Activated CD8-positive, alpha-beta memory T cell treated with anti-CD3 and anti-CD28 coated beads, Interleukin-2, amount 50 U/mL, for 1 hour (primary cell): ENCODE results near the gene ZNF844.
"Not testable (repeated sequence)": the region's sequence is repeated elsewhere in the genome, so short reads cannot be mapped to it uniquely, and the experiment has no call there.

ENCODE experiments used
- DNase-seq: peaks from one replicate; pipeline ENCODE4 v3.0.0-alpha.2; 2020; ENCODE audit errors: extremely low read depth

Gene ZNF844

DNA sequence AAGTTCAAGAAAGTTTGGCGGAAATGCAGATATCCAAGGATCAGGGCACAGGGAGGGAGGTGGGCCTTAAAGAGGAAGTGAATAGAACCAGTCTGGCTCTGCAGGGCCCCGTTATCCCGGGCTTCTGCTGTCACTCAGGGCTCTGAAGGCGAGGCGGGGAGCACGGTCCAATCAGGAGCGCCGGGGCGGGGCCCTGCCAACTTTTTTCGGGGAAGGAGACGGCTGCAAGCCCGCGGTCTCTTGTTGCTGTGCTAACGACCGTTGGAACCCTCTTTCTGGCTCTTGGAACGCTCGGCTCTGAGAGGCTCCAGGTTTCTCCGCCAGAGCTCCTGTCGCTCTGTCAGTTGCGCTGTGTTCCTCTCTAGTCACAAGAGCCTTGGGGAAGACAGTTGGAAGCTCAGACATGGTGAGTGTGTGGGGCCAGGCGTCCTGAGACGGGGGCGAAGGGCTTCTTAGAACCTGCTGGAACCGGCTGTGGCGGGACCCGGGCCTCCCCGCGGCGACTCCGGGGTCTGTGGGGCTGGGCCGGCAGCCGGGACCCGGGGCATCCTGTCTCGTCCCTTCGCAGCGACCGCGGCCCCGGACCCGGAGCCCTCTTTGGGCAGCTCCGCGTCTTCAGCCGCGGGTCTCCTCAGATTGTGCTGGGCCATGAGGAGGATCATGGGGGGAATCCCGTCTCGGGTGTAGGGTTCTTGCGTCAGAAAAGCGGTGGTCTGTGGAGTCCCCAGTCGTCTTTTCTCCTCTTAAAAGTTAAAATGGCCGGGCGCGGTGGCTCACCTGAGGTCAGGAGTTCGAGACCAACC, 27.7 kb downstream of the ZNF844 start:
- DNase-seq = no peak

GRCh38 chr19:12092956-12093355, 28.4 kb downstream of the ZNF844 start:
- DNase-seq = no peak

DNA sequence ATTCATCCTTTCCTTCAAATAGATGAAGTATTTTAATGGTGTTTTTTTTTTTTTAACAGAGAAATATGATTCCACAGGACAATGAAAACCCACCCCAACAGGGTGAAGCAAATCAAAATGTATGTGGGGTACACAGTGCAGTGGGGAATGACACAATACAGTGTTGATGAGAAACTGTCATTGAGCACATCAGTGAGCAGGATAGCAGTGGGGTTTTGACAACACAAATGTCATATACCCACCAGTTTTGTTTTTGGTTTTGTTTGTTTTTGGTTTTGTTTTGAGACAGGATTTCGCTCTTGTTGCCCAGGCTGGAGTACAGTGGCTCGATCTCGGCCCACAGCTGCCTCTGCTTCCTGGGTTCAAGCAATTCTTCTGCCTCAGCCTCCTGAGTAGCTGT, 29.2 kb downstream of the ZNF844 start:
- DNase-seq = no peak

DNA sequence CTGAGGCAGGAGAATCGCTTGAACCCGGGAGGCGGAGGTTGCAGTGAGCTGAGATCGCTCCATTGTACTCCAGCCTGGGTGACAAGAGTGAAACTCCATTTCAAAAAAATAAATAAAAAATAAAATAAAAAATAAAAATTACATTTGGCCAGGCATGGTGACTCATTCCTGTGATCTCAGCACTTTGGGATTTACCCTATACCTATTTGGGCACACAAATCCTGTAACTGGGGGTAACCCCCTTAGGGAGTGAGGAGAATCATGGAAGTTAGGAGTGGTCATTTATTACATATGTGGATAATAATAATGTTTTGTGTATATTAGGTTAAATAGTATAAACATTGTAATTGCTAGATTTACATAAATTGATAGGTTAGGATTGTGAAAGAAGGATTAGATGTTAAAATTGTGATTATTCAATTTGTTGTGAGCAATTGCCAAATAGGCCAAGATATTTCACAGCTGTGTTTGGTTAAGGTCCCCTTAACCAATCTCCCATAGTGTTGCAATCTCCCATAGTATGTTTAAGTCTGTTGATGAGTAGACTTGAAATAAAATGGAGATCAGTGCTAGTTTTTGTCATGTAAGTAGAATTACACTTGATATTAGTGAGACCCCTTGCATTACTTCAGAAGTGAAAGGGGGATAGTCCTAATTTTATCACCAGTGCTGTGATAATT, 30.7 kb downstream of the ZNF844 start:
- no peak for DNase-seq

DNA sequence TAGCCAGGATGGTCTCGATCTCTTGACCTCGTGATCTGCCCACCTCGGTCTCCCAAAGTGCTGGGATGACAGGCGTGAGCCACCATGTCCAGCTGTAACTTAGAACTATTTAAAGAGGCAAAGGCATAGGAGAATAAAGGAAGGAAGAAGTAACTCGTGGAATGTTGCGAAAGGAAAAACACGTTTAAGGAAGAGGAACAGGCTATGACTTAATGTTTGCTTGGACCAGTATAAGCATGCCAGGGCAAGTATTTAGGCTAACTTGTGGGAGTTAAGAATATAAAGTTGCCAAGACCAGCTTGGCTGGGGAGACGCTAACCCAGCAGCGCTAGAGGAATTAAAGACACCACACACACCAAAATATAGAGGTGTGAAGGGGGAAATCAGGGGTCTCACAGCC, 33.5 kb downstream of the ZNF844 start:
- no peak for DNase-seq

GRCh38 chr19:12103909-12104308, 39.4 kb downstream of the ZNF844 start:
- not testable (repeated sequence) for DNase-seq

GRCh38 chr19:12111176-12111575, 46.6 kb downstream of the ZNF844 start:
- DNase-seq = no peak

DNA sequence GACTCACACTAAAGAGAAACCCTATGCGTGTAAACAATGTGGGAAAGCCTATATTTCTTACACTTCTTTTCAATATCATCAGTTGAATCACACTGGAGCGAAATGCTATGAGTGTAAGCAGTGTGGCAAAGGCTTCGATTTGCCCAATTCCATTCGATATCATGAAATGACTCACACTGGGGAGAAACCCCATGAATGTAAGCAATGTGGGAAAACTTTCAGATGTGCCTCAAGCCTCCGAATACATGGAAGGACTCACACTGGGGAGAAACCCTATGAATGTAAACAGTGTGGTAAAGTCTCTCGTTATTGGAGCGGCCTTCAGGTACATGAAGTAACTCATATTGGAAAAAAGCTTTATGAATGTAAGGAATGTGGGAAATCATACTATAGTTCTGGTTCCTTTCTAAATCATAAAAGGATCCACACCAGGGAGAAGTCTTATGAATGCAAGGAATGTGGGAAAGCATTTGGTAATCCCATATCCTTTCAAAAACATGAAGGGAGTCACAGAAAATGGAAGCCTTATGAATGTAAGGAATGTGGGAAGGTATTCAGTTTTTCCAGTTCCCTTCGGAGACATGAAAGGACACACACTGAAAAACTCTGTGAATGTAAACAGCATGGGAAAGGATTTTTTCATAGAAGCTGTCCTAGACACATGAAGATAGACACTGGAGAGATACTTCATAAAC, 47.6 kb downstream of the ZNF844 start:
- no peak for DNase-seq

DNA sequence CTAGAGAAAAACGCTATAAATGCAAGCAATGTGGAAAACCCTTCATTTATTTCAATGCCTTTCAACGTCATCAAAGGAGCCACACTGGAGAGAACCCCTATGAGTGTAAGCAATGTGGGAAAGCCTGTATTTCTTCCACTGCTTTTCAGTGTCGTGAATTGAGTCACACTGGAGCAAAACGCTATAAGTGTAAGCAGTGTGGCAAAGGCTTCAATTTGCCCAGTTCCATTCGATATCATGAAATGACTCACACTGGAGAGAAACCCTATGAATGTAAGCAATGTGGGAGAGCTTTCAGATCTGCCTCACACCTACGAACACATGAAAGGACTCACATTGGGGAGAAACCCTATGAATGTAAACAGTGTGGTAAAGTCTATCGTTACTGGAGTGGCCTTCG, 48.2 kb downstream of the ZNF844 start:
- DNase-seq = no peak

GRCh38 chr19:12113121-12113520, 48.6 kb downstream of the ZNF844 start:
- no peak for DNase-seq

- no peak for DNase-seq
These were observed 52.9 kb downstream of the ZNF844 start for GRCh38 chr19:12117201-12117970.

DNA sequence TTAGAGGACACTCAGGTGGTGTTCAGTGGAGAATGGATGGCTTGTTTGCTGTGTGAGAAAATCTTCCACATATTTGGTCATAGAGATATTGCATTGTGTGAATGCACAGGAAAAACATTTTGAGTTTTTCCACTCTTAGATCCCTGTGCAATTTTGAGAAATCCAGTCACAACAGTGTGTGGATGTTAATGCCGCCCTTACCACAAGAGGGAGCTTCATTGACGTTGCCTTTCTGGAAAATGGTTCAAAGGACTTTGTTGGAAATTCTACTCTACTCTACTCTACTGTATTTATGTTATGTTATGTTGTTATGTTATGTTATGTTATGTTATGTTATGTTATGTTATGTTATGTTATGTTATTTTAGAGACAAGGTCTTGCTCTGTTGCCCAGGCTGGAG, 62.2 kb downstream of the ZNF844 start:
- DNase-seq = no peak
